Stomach (tissue), 9 donors: ENCODE measurements around the gene CNEP1R1. TPM values are rescaled to one million over a fixed set of nuclear protein-coding genes. Genes with fewer than 3 reads are reported as not detected.

ENCODE experiments used
- DNase-seq, 2 donors: peaks; one replicate each; pipeline versions ENCODE4 v3.0.0 to v3.0.0-alpha.2; 2013 to 2019
- H3K27ac ChIP-seq, 5 donors: fragments of 200-600 bp in 4 of 5; sonication (generic) in 4 of 5; one replicate each; pipeline ENCODE4 v1.5.1; 2013 to 2019; ENCODE audit warnings: mild to moderate bottlenecking in 1 of 5, moderate library complexity in 1 of 5
- H3K27me3 ChIP-seq, 3 donors: fragments of 200-600 bp; sonication (generic); one replicate each; pipeline ENCODE4 v1.5.1; 2017 to 2019; ENCODE audit warnings: mixed run types in 1 of 3
- H3K36me3 ChIP-seq, 4 donors: fragments of 200-600 bp; sonication (generic); 1 replicate in 3 of 4; 2 replicates in 1 of 4; pipeline ENCODE4 v1.5.1; 2016 to 2019
- H3K4me1 ChIP-seq, 4 donors: fragments of 200-600 bp; sonication (generic); one replicate each; pipeline ENCODE4 v1.5.1; 2016 to 2019
- H3K4me3 ChIP-seq, 4 donors: fragments of 200-600 bp; sonication (generic) in 3 of 4; one replicate each; pipeline ENCODE4 v1.5.1; 2016 to 2019; ENCODE audit warnings: mild to moderate bottlenecking in 1 of 4
- H3K9me3 ChIP-seq, 4 donors: fragments of 200-600 bp; sonication (generic); one replicate each; pipeline ENCODE4 v1.5.1; 2016 to 2019
- CTCF ChIP-seq, 7 experiments: fragments of 450-650 bp in 4 of 7; fragments of 200-600 bp in 3 of 7; sonication (generic) in 3 of 7; IDR thresholded peaks; one replicate each; pipeline ENCODE4 v1.5.1; 2016 to 2019; ENCODE audit warnings: antibody characterized with exemption in 7 of 7, control low read depth in 2 of 7, mild to moderate bottlenecking in 1 of 7
- EP300 ChIP-seq: sonication (generic); formaldehyde crosslinking; IDR thresholded peaks from one replicate; pipeline ENCODE4 v1.6.1; 2017; ENCODE audit warnings: antibody characterized with exemption
- POLR2A ChIP-seq, 4 donors: fragments of 450-650 bp; IDR thresholded peaks; one replicate each; pipeline ENCODE4 v1.6.1; 2016; ENCODE audit warnings: antibody characterized with exemption in 4 of 4, control low read depth in 2 of 4, mild to moderate bottlenecking in 1 of 4, moderate library complexity in 1 of 4
- POLR2AphosphoS5 ChIP-seq, 3 donors: sonication (generic); formaldehyde crosslinking; IDR thresholded peaks; one replicate each; pipeline ENCODE4 v1.6.1; 2016; ENCODE audit warnings: antibody characterized with exemption in 3 of 3
- WGBS, 5 donors: extraction: QIAGEN DNeasy Blood & Tissue Kit in 3 of 5; methylation state at CpG; one replicate each; pipeline versions ENCODE4 v1.1.5 to v1.1.7; 2013 to 2018; 5-methylcytosine and 5-hydroxymethylcytosine counted together
- intact Hi-C: fragments of 100-400 bp; cut with DNase I; formaldehyde crosslinking; loops from one replicate; pipeline ENCODE4 v1.15.1; 2023; ENCODE audit warnings: low total_unique reads
- polyA plus RNA-seq, 3 donors: library from polyadenylated mRNA; stranded (reverse); fragments of 200-250 nt; gene quantifications; one replicate each; pipeline ENCODE4 v1.2.3, GENCODE V29; 2013
- total RNA-seq, 5 donors: library from RNA; depleted of rRNA; stranded (reverse); fragments of >200 nt; gene quantifications; one replicate each; pipeline versions ENCODE4 v1.1.0 to v1.2.3, GENCODE V29; 2014 to 2016
- donor health status: healthy with polysubstance abuse.
- donor health status: Bipolar disorder and iron deficiency.
- donor health status: healthy.

CNEP1R1 gene
- total and polyA plus RNA-seq, 8 donors: 4.8 to 36.8 (median 19.2) TPM; not detected in 1

DNA sequence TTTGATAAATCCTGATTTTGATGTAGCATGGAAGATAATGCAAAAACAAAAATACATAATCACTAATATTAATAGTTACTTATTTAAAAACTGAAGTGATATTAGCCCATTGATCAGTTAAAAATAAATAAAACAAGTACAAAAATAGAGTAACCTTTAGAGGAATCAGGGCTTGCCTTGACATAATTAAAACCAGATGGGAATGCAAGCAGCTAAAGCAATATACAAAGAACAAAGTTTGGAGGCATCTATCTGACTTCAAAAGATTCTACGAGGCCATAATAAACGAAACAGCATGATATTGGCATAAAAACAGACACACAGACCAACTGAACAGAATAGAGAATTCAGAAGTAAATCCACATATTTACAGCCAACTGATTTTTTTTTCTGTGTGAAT, 25.8 kb downstream of the CNEP1R1 start:
- DNase-seq: no peak
- Histone ChIP-seq H3K4me1 (no peaks in the 10 kb centered on the region), H3K27me3 (peaks cover 0 to 4% (median 0%) of the 10 kb centered on the region in 3 donors), H3K4me3 (no peak overlapping the region), H3K9me3 (peaks cover 0 to 3% (median 2%) of the 10 kb centered on the region in 4 donors), H3K36me3 (no peaks in the 10 kb centered on the region), H3K27ac (no peak overlapping the region)
- TF ChIP-seq POLR2A (IDR thresholded peaks at IDR 0.05) (no peak), EP300 (no peak), CTCF (IDR thresholded peaks at IDR 0.05) (no peak), POLR2AphosphoS5 (IDR thresholded peaks at IDR 0.05) (no peak)
- WGBS, 5 donors: 36 to 79% (median 74%) methylated on average over 2 of the region's 2 CpGs
- intact Hi-C loops: no loop called here

- Histone ChIP-seq H3K36me3 (no peaks in the 10 kb centered on the region), H3K27me3 (no peaks in the 10 kb centered on the region), H3K9me3 (peaks cover 0 to 16% (median 13%) of the 10 kb centered on the region in 4 donors), H3K4me1 (no peaks in the 10 kb centered on the region), H3K4me3 (no peak overlapping the region), H3K27ac (no peak overlapping the region)
- 91 to 97% (median 94%) methylated on average over 4 of the region's 4 CpGs for WGBS, 5 donors
- intact Hi-C loops: no loop called here
- DNase-seq: no peak
- TF ChIP-seq POLR2AphosphoS5 (IDR thresholded peaks at IDR 0.05) (no peak), CTCF (IDR thresholded peaks at IDR 0.05) (no peak), POLR2A (IDR thresholded peaks at IDR 0.05) (no peak), EP300 (no peak)
Observed at GRCh38 chr16:50056226-50056625, 31.2 kb downstream of the CNEP1R1 start.

GRCh38 chr16:50058091-50058771, 33.2 kb downstream of the CNEP1R1 start:
- TF ChIP-seq CTCF (IDR thresholded peaks at IDR 0.05): no peak
- TF ChIP-seq POLR2AphosphoS5 (IDR thresholded peaks at IDR 0.05): no peak
- TF ChIP-seq POLR2A (IDR thresholded peaks at IDR 0.05): no peak
- no peak for TF ChIP-seq EP300
- Histone ChIP-seq H3K36me3 (no peaks in the 10 kb centered on the region), H3K27me3 (no peaks in the 10 kb centered on the region), H3K9me3 (peaks cover 0 to 16% (median 13%) of the 10 kb centered on the region in 4 donors), H3K4me1 (no peaks in the 10 kb centered on the region), H3K4me3 (no peak overlapping the region), H3K27ac (no peak overlapping the region)
- DNase-seq: no peak
- whole genome bisulfite sequencing, 5 donors: 93 to 94% (median 93%) methylated on average over 25 to 28 of the region's 28 CpGs
- intact Hi-C loops: no loop called here

GRCh38 chr16:50059111-50059510, 34.1 kb downstream of the CNEP1R1 start:
- no peak for DNase-seq
- no peak overlapping the region for H3K4me3 ChIP-seq
- intact Hi-C loops: no loop called here
- H3K9me3 ChIP-seq: peaks cover 0 to 16% (median 13%) of the 10 kb centered on the region in 4 donors
- H3K27ac ChIP-seq: no peak overlapping the region
- no peak for TF ChIP-seq POLR2A (IDR thresholded peaks at IDR 0.05)
- no peak for TF ChIP-seq POLR2AphosphoS5 (IDR thresholded peaks at IDR 0.05)
- TF ChIP-seq CTCF (IDR thresholded peaks at IDR 0.05): no peak
- no peak for TF ChIP-seq EP300
- H3K27me3 ChIP-seq: no peaks in the 10 kb centered on the region
- H3K4me1 ChIP-seq: no peaks in the 10 kb centered on the region
- H3K36me3 ChIP-seq: no peaks in the 10 kb centered on the region
- 84 to 89% (median 87%) methylated on average over 10 of the region's 10 CpGs for WGBS, 5 donors
